Mesangial cell (primary cell): ENCODE data around the gene RAP1B. TPM values are rescaled to one million over a fixed set of nuclear protein-coding genes. Genes with fewer than 3 reads are reported as not detected.

Experiments
- total RNA-seq: library from RNA; depleted of rRNA; stranded (reverse); fragments of >200 nt; gene quantifications from 2 replicates; pipeline ENCODE4 v1.2.3, GENCODE V29; 2015

The RAP1B gene
- total RNA-seq = 152 and 188 TPM in 2 replicates

DNA sequence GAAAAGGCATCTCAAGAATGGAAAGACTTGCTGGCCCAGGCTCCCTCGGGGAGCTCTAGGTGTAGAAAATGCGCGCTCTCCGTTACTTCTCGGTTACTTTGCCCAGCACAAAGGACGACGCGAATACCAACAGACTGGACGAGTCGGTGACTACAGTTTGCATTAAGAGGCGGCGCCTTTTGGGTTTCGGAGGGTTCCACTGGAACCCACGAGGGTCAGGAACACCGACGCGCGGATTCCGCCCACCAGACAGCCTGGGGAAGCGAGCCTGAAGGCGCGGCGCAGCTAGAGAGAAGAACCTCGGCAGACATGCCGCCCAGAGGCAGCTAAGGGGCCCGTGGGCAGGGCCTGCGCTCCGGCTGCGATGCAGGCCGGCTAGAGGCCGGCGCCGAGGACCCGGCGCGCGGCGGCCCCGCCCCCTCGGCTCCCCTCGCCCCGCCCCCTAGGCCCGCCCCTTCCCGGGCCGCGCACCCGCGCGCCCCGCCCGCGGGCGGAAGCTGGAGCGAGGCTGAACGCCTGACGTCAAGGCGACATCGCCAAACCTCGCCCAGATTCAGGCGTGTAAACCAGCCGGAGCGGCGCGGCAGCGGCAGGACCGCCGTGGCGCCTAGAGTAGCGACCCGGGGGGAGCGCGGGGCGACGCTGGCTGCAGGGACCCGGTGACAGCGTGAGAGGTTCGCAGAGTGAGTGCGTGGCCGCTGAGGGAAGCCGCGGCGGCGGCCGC is at the start of gene RAP1B:
Gene RAP1B, plus strand, starts transcription at position 530 of the 724 bp plus-strand sequence. CDS start 37,826 bp downstream, outside the sequence.

DNA sequence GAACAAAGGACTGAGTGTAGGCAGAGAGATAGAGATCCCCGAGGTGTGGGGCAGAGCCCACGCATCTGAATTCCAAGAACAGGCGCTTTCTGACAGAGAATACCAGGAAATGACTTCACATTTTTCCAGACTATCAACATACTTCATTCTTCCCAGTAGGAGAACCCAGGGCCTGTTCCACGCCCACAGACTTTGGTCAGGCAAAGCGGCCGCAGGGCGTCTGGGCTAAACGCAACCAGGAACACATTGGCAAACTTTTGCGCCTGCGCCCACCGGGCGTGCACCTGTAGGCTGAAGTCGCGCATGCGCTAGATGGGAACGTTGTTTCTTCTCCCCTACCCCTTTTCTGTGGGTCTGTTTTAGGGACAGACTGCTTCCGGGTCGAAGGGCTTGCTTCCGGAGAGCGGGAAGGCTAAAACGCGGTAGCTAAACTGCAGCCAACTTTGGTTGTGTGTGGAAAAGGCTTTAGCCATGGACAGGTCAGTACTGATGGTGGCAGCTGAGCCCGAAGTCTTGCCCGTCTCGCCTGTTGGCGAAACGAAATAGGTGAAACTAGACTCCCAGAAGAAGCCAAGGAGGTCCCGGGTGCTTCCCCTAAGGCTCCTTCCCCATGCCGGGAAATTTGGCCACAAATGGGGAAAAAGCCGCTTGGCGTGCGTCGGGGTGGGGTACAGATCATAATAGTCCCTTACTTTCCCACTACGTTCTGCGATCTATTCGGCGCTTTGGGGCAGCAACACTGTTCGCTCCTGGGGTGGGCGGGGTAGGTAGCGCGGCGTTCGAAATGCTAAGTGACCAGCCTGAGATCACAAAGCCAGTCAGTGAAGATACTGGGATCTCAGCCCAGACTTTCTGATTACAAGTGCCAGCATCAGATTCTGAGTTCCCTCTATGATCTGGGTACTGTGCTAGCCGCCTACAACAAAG is 76.2 kb downstream of the RAP1B start, which contains the start of gene NUP107:
Gene NUP107, plus strand, starts transcription at position 384 of the 927 bp plus-strand sequence. Its CDS starts 88 bp downstream, at position 472.

Other genes with a start within 250 kb of the RAP1B start
- gene NUP107, start 76.1 kb downstream of the RAP1B start, total RNA-seq = 18.6 and 59.2 TPM in 2 replicates
- gene SLC35E3, start 135.3 kb downstream of the RAP1B start, total RNA-seq = 1.8 and 3.7 TPM in 2 replicates
- 35.7 and 40.2 TPM in 2 replicates for gene MDM2, start 197.3 kb downstream of the RAP1B start, total RNA-seq